Sigmoid colon (tissue), 7 donors: ENCODE results near the gene DHRS2. TPM values are rescaled to one million over a fixed set of nuclear protein-coding genes. Genes with fewer than 3 reads are reported as not detected.

ENCODE experiments used
- DNase-seq: peaks from one replicate; pipeline ENCODE4 v3.0.0-alpha.2; 2019
- H3K27ac ChIP-seq, 4 donors: fragments of 200-600 bp; sonication (generic); one replicate each; pipeline ENCODE4 v1.5.1; 2016 to 2019; ENCODE audit warnings: mild to moderate bottlenecking in 1 of 4
- H3K27me3 ChIP-seq, 3 donors: fragments of 200-600 bp; sonication (generic); one replicate each; pipeline ENCODE4 v1.5.1; 2019; ENCODE audit warnings: mild to moderate bottlenecking in 1 of 3
- H3K36me3 ChIP-seq, 4 donors: fragments of 200-600 bp; sonication (generic); one replicate each; pipeline ENCODE4 v1.5.1; 2016 to 2019
- H3K4me1 ChIP-seq, 4 donors: fragments of 200-600 bp; sonication (generic); one replicate each; pipeline ENCODE4 v1.5.1; 2017 to 2019
- H3K4me3 ChIP-seq, 4 donors: fragments of 200-600 bp; sonication (generic); one replicate each; pipeline ENCODE4 v1.5.1; 2017 to 2019; ENCODE audit warnings: mild to moderate bottlenecking in 2 of 4, moderate library complexity in 1 of 4
- H3K9me3 ChIP-seq, 4 donors: fragments of 200-600 bp in 3 of 4; sonication (generic) in 3 of 4; one replicate each; pipeline versions ENCODE4 v1.5.1 to v1.6.1; 2013 to 2019
- EP300 ChIP-seq, 4 donors: sonication (generic); formaldehyde crosslinking; IDR thresholded peaks; one replicate each; pipeline ENCODE4 v1.6.1; 2017; ENCODE audit warnings: antibody characterized with exemption in 4 of 4
- POLR2A ChIP-seq, 2 donors: fragments of 450-650 bp; IDR thresholded peaks; one replicate each; pipeline ENCODE4 v1.6.1; 2016; ENCODE audit warnings: antibody characterized with exemption in 2 of 2, mild to moderate bottlenecking in 2 of 2, moderate library complexity in 2 of 2
- POLR2AphosphoS5 ChIP-seq, 4 donors: sonication (generic); formaldehyde crosslinking; IDR thresholded peaks; one replicate each; pipeline ENCODE4 v1.6.1; 2017; ENCODE audit warnings: antibody characterized with exemption in 4 of 4
- WGBS, 2 donors: extraction: QIAGEN DNeasy Blood & Tissue Kit; methylation state at CpG; one replicate each; pipeline ENCODE4 v1.1.7; 2013; 5-methylcytosine and 5-hydroxymethylcytosine counted together
- intact Hi-C: fragments of 100-400 bp; cut with DNase I; formaldehyde crosslinking; loops from one replicate; pipeline ENCODE4 v1.15.1; 2023
- polyA plus RNA-seq, 3 donors: library from polyadenylated mRNA; stranded (reverse); fragments of 200-250 nt; gene quantifications; one replicate each; pipeline ENCODE4 v1.2.3, GENCODE V29; 2013
- total RNA-seq, 4 donors: library from RNA; depleted of rRNA; stranded (reverse); fragments of >200 nt; gene quantifications; one replicate each; pipeline ENCODE4 v1.1.0, GENCODE V29; 2016
- TF ChIP-seq, protein P1 (sequence below), 4 experiments: fragments of 450-650 bp in 3 of 4; fragments of 200-600 bp in 1 of 4; IDR thresholded peaks; one replicate each; pipeline ENCODE4 v1.5.1; 2016 to 2019; ENCODE audit warnings: antibody characterized with exemption in 4 of 4, mild to moderate bottlenecking in 3 of 4, moderate library complexity in 2 of 4
- donor health status: healthy with polysubstance abuse.
- donor health status: Bipolar disorder and iron deficiency.
- donor health status: healthy.

The DHRS2 gene
- total and polyA plus RNA-seq, 7 donors: 0.54 TPM; not detected in 6

GRCh38 chr14:23692416-23692815, 56.3 kb downstream of the DHRS2 start:
- H3K27me3 ChIP-seq: no peaks in the 10 kb centered on the region
- no peak overlapping the region for H3K4me3 ChIP-seq
- H3K36me3 ChIP-seq: no peaks in the 10 kb centered on the region
- TF ChIP-seq POLR2A (IDR thresholded peaks at IDR 0.05) (no peak), POLR2AphosphoS5 (IDR thresholded peaks at IDR 0.05) (no peak), EP300 (IDR thresholded peaks at IDR 0.05) (no peak)
- TF ChIP-seq, protein P1, sequence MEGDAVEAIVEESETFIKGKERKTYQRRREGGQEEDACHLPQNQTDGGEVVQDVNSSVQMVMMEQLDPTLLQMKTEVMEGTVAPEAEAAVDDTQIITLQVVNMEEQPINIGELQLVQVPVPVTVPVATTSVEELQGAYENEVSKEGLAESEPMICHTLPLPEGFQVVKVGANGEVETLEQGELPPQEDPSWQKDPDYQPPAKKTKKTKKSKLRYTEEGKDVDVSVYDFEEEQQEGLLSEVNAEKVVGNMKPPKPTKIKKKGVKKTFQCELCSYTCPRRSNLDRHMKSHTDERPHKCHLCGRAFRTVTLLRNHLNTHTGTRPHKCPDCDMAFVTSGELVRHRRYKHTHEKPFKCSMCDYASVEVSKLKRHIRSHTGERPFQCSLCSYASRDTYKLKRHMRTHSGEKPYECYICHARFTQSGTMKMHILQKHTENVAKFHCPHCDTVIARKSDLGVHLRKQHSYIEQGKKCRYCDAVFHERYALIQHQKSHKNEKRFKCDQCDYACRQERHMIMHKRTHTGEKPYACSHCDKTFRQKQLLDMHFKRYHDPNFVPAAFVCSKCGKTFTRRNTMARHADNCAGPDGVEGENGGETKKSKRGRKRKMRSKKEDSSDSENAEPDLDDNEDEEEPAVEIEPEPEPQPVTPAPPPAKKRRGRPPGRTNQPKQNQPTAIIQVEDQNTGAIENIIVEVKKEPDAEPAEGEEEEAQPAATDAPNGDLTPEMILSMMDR (IDR thresholded peaks at IDR 0.05): no peak
- peaks cover 4 to 24% (median 21%) of the 10 kb centered on the region in 4 donors for H3K4me1 ChIP-seq
- no peaks in the 10 kb centered on the region for H3K9me3 ChIP-seq
- no peak for DNase-seq
- no peak overlapping the region for H3K27ac ChIP-seq
- intact Hi-C loops: no loop called here
- WGBS, 2 donors: 82 to 91% methylated on average over 1 of the region's 1 CpG

DNA sequence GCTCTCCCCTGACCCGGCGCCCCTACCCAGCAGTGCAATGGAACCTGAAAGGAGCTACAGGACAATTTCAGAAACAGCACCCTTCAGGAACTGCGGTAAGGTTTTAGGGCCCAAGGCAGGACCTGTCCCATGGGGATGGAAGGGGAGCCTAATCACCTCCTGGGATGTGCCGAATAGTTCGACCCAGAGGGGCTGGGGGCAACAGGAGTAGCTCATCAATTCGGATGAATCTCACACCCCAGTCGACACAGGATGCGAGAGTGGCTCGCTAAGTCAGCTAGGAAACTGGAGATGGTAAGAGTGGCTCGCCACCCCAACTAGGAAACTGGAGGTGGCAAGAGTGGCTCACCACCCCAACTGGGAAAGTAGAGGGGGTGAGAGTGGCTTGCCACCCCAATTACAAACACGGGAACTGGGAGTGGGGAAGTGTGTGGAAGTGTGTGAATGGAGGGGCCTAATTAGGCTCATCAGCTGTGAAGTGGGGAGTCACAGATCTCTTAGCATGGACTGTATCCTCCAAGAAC, 57.1 kb downstream of the DHRS2 start:
- peaks cover 4 to 24% (median 21%) of the 10 kb centered on the region in 4 donors for H3K4me1 ChIP-seq
- no peak overlapping the region for H3K27ac ChIP-seq
- no peaks in the 10 kb centered on the region for H3K9me3 ChIP-seq
- intact Hi-C loops: no loop called here
- H3K27me3 ChIP-seq: no peaks in the 10 kb centered on the region
- no peaks in the 10 kb centered on the region for H3K36me3 ChIP-seq
- no peak for DNase-seq
- 92 to 94% methylated on average over 11 of the region's 11 CpGs for WGBS, 2 donors
- no peak overlapping the region for H3K4me3 ChIP-seq
- TF ChIP-seq, protein P1 (IDR thresholded peaks at IDR 0.05): no peak
- TF ChIP-seq POLR2AphosphoS5 (IDR thresholded peaks at IDR 0.05) (no peak), POLR2A (IDR thresholded peaks at IDR 0.05) (no peak), EP300 (IDR thresholded peaks at IDR 0.05) (no peak)

DNA sequence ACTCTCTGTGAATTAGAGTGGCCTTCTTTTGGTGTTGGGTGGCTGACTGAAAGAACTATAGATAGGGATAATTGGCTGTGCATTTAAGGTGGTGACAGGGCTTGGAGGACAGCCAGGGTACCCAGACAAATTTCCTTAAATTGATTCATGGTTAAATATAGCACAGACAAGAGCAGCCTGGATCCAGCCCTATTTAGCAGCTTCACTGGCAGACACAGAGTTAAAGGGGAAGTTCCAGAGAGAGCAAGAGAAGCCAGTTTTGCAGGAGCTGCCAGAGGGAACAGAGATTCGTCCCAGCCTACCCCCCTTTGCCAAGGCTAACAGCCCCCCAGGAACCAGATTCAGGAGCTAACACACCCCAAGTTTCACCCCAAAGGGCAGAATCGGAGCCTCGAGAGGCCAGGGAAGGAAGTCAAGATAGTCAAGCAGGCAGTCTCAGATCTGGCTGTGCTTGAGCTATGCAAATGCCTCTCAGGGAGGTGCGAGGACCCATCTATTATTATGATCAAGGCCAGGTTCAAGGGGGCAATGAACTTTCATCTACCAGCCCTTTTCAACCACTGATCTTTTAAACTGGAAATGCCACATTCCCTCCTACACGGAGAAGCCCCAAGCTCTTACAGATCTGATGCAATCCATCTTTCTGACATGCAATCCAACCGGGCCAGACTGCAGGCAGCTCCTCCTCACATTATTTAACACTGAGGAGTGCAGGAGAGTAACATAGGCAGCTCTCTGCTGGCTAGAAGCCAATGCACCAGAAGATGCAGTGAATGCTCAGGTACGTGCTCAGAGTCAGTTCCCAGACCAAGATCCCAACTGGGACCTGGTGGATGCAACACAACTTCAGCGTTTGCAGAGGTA, 58.2 kb downstream of the DHRS2 start:
- no peak for DNase-seq
- intact Hi-C loops: no loop called here
- H3K36me3 ChIP-seq: no peaks in the 10 kb centered on the region
- no peaks in the 10 kb centered on the region for H3K9me3 ChIP-seq
- H3K27me3 ChIP-seq: no peaks in the 10 kb centered on the region
- 30 to 31% methylated on average over 8 of the region's 8 CpGs for WGBS, 2 donors
- no peak overlapping the region for H3K27ac ChIP-seq
- peaks cover 4 to 24% (median 21%) of the 10 kb centered on the region in 4 donors for H3K4me1 ChIP-seq
- no peak for TF ChIP-seq POLR2A (IDR thresholded peaks at IDR 0.05)
- TF ChIP-seq, protein P1 (IDR thresholded peaks at IDR 0.05): no peak
- TF ChIP-seq POLR2AphosphoS5 (IDR thresholded peaks at IDR 0.05): no peak
- no peak for TF ChIP-seq EP300 (IDR thresholded peaks at IDR 0.05)
- no peak overlapping the region for H3K4me3 ChIP-seq

Other genes starting within 250 kb of the DHRS2 start
- not detected for gene MYH6, start 228.1 kb upstream of the DHRS2 start, total RNA-seq
- 1 to 10 TPM; 1.5 to 4.9 (median 3.0) TPM for gene MYH6, start 228.1 kb upstream of the DHRS2 start, polyA plus RNA-seq
- under 1 TPM in 2 of 4 donors, not detected in 2; under 0.01 to 0.14 TPM for gene MYH7, start 200.7 kb upstream of the DHRS2 start, total RNA-seq
- gene MYH7, start 200.7 kb upstream of the DHRS2 start, polyA plus RNA-seq: 10 to 100 TPM in 1 of 3 donors, 1 to 10 TPM in 1, under 1 TPM in 1; 0.28 to 11.6 (median 3.6) TPM
- gene NGDN, start 166.7 kb upstream of the DHRS2 start, total RNA-seq: 10 to 100 TPM; 23.3 to 46.2 (median 42.7) TPM
- gene NGDN, start 166.7 kb upstream of the DHRS2 start, polyA plus RNA-seq: 10 to 100 TPM; 28.2 to 39.6 (median 28.7) TPM
- gene ZFHX2, start 84.6 kb upstream of the DHRS2 start, total RNA-seq: 1 to 10 TPM in 2 of 4 donors, under 1 TPM in 2; 0.33 to 1.9 (median 0.98) TPM
- under 1 TPM in 2 of 3 donors, not detected in 1; under 0.01 to 0.57 TPM for gene ZFHX2, start 84.6 kb upstream of the DHRS2 start, polyA plus RNA-seq
- gene THTPA, start 80.1 kb upstream of the DHRS2 start, total RNA-seq: 10 to 100 TPM in 3 of 4 donors, 1 to 10 TPM in 1; 8.9 to 30.6 (median 19.4) TPM
- gene THTPA, start 80.1 kb upstream of the DHRS2 start, polyA plus RNA-seq: 10 to 100 TPM; 19.2 to 35.4 (median 22.0) TPM
- 10 to 100 TPM; 16.4 to 37.1 (median 26.3) TPM for gene AP1G2, start 68.6 kb upstream of the DHRS2 start, total RNA-seq
- 100 to 1,000 TPM in 1 of 3 donors, 10 to 100 TPM in 2; 33.0 to 124 (median 41.6) TPM for gene AP1G2, start 68.6 kb upstream of the DHRS2 start, polyA plus RNA-seq
- gene JPH4, start 57.6 kb upstream of the DHRS2 start, total RNA-seq: 1 to 10 TPM in 3 of 4 donors, under 1 TPM in 1; 0.82 to 3.0 (median 2.1) TPM
- gene JPH4, start 57.6 kb upstream of the DHRS2 start, polyA plus RNA-seq: 1 to 10 TPM in 1 of 3 donors, under 1 TPM in 1, not detected in 1; 0.60 to 1.5 TPM